ENCODE results near the gene INPP4B. TPM values are rescaled to one million over a fixed set of nuclear protein-coding genes. Genes with fewer than 3 reads are reported as not detected.

Gene INPP4B
- total RNA-seq, 1 experiment from 2014 or later = 0.07 TPM

- no peak overlapping the region for H4K8ac ChIP-seq (replicated peaks; ENCODE audit: insufficient read length, low read depth, low read length)
- no peak for TF ChIP-seq CTCF (conservative IDR thresholded peaks at IDR 0.05)
Measured at GRCh38 chr4:142021761-142022160, 824.3 kb downstream of the INPP4B start.

More at GRCh38 chr4:142021761-142022160, 824.3 kb downstream of the INPP4B start:
- H4K91ac ChIP-seq (ENCODE audit: insufficient read length, low read depth, low read length) = no peak overlapping the region
- H3K9ac ChIP-seq (ENCODE audit: extremely low read depth, insufficient read length, low read length) = no peak overlapping the region
- no peak overlapping the region for H2AK5ac ChIP-seq (ENCODE audit: insufficient read length, low read length)
- H3T11ph ChIP-seq (ENCODE audit: low read length) = no peak overlapping the region
- no peaks in the 10 kb centered on the region for H3K79me1 ChIP-seq (ENCODE audit: insufficient read depth, low read depth, low read length, poor library complexity, severe bottlenecking)
- H3K4ac ChIP-seq (ENCODE audit: low read depth, low read length) = no peak overlapping the region
- Mint-ChIP-seq H3K27me3 (ENCODE audit: low read depth) (no peaks in the 10 kb centered on the region), H3K4me3 (no peak overlapping the region), H3K4me1 (no peaks in the 10 kb centered on the region), H3K9me3 (no peaks in the 10 kb centered on the region), H3K36me3 (ENCODE audit: insufficient read depth in 1 of 3, low read depth in 3 of 3) (no peaks in the 10 kb centered on the region), H3K27ac (no peak overlapping the region)
- H4K20me1 ChIP-seq (ENCODE audit: control insufficient read depth, insufficient read depth, insufficient read length) = no peaks in the 10 kb centered on the region
- WGBS (ENCODE audit: extremely low coverage, insufficient read length, low lambda C conversion rate) = no CpG with 5 or more reads among the region's 2 CpGs
- DNase-seq = no peak
- no peak overlapping the region for H2BK15ac ChIP-seq (ENCODE audit: low read depth, low read length)
- H3K79me2 ChIP-seq (ENCODE audit: insufficient read depth, low read length) = no peaks in the 10 kb centered on the region
- no peaks in the 10 kb centered on the region for H3K9me3 ChIP-seq (ENCODE audit: control insufficient read depth, low read depth, low read length)
- H3K23me2 ChIP-seq (ENCODE audit: insufficient read length, low read depth, low read length, poor library complexity, severe bottlenecking) = no peaks in the 10 kb centered on the region
- H3K27me3 ChIP-seq (ENCODE audit: insufficient read depth, low read length) = no peaks in the 10 kb centered on the region
- H3K27ac ChIP-seq (ENCODE audit: insufficient read length, low read depth, low read length) = no peak overlapping the region
- H3K56ac ChIP-seq (ENCODE audit: insufficient read length, low read depth, low read length) = no peak overlapping the region
- H2BK12ac ChIP-seq (ENCODE audit: insufficient read length, low read depth, low read length) = no peak overlapping the region
- H3K4me2 ChIP-seq (ENCODE audit: insufficient read depth, insufficient read length, low read length) = no peak overlapping the region
- H2BK120ac ChIP-seq (ENCODE audit: low read depth, low read length, poor library complexity, severe bottlenecking) = no peak overlapping the region
- H2BK5ac ChIP-seq (ENCODE audit: insufficient read length, low read length) = no peak overlapping the region
- H2AFZ ChIP-seq (ENCODE audit: low read length) = no peak overlapping the region
- no peak overlapping the region for H3K18ac ChIP-seq (ENCODE audit: insufficient read length, low read depth, low read length)
- H2BK20ac ChIP-seq (ENCODE audit: low read depth, low read length, poor library complexity, severe bottlenecking) = no peak overlapping the region
- no peak overlapping the region for H4K5ac ChIP-seq (ENCODE audit: insufficient read length, low read depth, low read length)
- H3K14ac ChIP-seq (ENCODE audit: insufficient read depth, low read length) = no peak overlapping the region
- H3K4me1 ChIP-seq (ENCODE audit: insufficient read depth, low read length) = no peaks in the 10 kb centered on the region
- no peak overlapping the region for H3K23ac ChIP-seq (ENCODE audit: insufficient read length, low read depth, low read length)

Data from H9 (cell line).